Vagina (tissue), 2 donors: ENCODE measurements around the gene MEIKIN.

Experiments used
- POLR2A ChIP-seq, 2 donors: fragments of 450-650 bp; IDR thresholded peaks; one replicate each; pipeline ENCODE4 v1.6.1; 2017; ENCODE audit warnings: antibody characterized with exemption in 2 of 2, mild to moderate bottlenecking in 2 of 2, moderate library complexity in 2 of 2
- POLR2AphosphoS5 ChIP-seq, 2 donors: sonication (generic); formaldehyde crosslinking; IDR thresholded peaks; one replicate each; pipeline ENCODE4 v1.9.0; 2017; ENCODE audit warnings: antibody characterized with exemption in 2 of 2, mild to moderate bottlenecking in 2 of 2, low read depth in 1 of 2; ENCODE audit not compliant: insufficient read depth in 1 of 2

- no peak for TF ChIP-seq POLR2AphosphoS5 (IDR thresholded peaks at IDR 0.05; ENCODE audit: insufficient read depth in 1 of 2, low read depth in 1 of 2)
- no peak for TF ChIP-seq POLR2A (IDR thresholded peaks at IDR 0.05)
Observed at GRCh38 chr5:131765261-131765660, 180.2 kb downstream of the MEIKIN start.
